Measurements from ENCODE around the gene ZC3H12C.

GRCh38 chr11:110148775-110149744 is 55.9 kb downstream of the ZC3H12C start:
- no peak for TF ChIP-seq POLR2A (IDR thresholded peaks at IDR 0.05)
- TF ChIP-seq, protein P1, sequence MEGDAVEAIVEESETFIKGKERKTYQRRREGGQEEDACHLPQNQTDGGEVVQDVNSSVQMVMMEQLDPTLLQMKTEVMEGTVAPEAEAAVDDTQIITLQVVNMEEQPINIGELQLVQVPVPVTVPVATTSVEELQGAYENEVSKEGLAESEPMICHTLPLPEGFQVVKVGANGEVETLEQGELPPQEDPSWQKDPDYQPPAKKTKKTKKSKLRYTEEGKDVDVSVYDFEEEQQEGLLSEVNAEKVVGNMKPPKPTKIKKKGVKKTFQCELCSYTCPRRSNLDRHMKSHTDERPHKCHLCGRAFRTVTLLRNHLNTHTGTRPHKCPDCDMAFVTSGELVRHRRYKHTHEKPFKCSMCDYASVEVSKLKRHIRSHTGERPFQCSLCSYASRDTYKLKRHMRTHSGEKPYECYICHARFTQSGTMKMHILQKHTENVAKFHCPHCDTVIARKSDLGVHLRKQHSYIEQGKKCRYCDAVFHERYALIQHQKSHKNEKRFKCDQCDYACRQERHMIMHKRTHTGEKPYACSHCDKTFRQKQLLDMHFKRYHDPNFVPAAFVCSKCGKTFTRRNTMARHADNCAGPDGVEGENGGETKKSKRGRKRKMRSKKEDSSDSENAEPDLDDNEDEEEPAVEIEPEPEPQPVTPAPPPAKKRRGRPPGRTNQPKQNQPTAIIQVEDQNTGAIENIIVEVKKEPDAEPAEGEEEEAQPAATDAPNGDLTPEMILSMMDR (IDR thresholded peaks at IDR 0.05) = no peak
